ENCODE results near the gene PNLIP. TPM values are rescaled to one million over a fixed set of nuclear protein-coding genes. Genes with fewer than 3 reads are reported as not detected.

The PNLIP gene
- total RNA-seq, result not detected in 2 replicates

GRCh38 chr10:116545756-116546155 is at the start of gene PNLIP:
PNLIP (plus strand) TSS chr10:116545931; CDS start chr10:116546093, 162 bp downstream.

GRCh38 chr10:116590590-116591444 is 45.1 kb downstream of the PNLIP start, which contains the start of gene PNLIPRP1:
PNLIPRP1 (plus strand) TSS chr10:116590959; CDS start chr10:116591130, 171 bp downstream.

Other genes starting within 250 kb of the PNLIP start
- gene CCDC172, start 221.5 kb upstream of the PNLIP start, total RNA-seq, result not detected in 2 replicates
- 0.17 TPM in 1 of 2 replicates, not detected in the other for gene PNLIPRP3, start 118.1 kb upstream of the PNLIP start, total RNA-seq
- gene PNLIPRP1, start 45.0 kb downstream of the PNLIP start, total RNA-seq, result not detected in 2 replicates
- not detected in 2 replicates for gene PNLIPRP2, start 75.0 kb downstream of the PNLIP start, total RNA-seq
- 9.0 and 11.4 TPM in 2 replicates for gene HSPA12A, start 196.6 kb downstream of the PNLIP start, total RNA-seq

All from smooth muscle cell of trachea (primary cell).